Panc1 (cell line): ENCODE measurements around the gene ST3GAL4. TPM values are rescaled to one million over a fixed set of nuclear protein-coding genes. Genes with fewer than 3 reads are reported as not detected.
"Not testable (repeated sequence)": the region's sequence is repeated elsewhere in the genome, so short reads cannot be mapped to it uniquely, and the experiment has no call there.

Experiments
- ATAC-seq: fragments of 200-7000 bp; cut with Tn5 transposase; 2 replicates; pipeline ENCODE4 v1.9.1; 2020; ENCODE audit warnings: mild to moderate bottlenecking, moderate library complexity
- BruUV-seq: library from RNA; stranded (reverse); fragments of 400-500 nt; replicated peaks from 2 replicates; lab custom pipeline; 2021; lab: Mats Ljungman, UMichigan
- CTCF ChIA-PET: fragments of 300-600 bp; sonication (Branson Sonifier 250); formaldehyde crosslinking; loops from one replicate; lab custom pipeline; 2022; ENCODE audit warnings: antibody characterized with exemption; lab: Charles Lee
- POLR2A ChIA-PET: fragments of 300-600 bp; sonication (Branson Sonifier 250); formaldehyde crosslinking; loops from one replicate; lab custom pipeline; 2022; ENCODE audit warnings: antibody characterized with exemption; lab: Charles Lee
- DNase-seq: peaks from one replicate; pipeline ENCODE4 v3.0.0-alpha.2; 2010; ENCODE audit warnings: low read depth, low spot score
- H3K27ac ChIP-seq: 2 replicates; pipeline ENCODE4 v1.5.1; 2011; ENCODE audit warnings: mild to moderate bottlenecking, low read length, inconsistent platforms
- H3K27me3 ChIP-seq: fragments of 200-500 bp; sonication (Bioruptor generic); 2 replicates; pipeline ENCODE4 v1.6.0; 2014; ENCODE audit warnings: low read length, inconsistent platforms; ENCODE audit not compliant: control insufficient read depth, insufficient read depth
- H3K36me3 ChIP-seq: fragments of 200-500 bp; sonication (Bioruptor generic); 2 replicates; pipeline ENCODE4 v1.5.1; 2014; ENCODE audit warnings: inconsistent platforms, mild to moderate bottlenecking, low read length, moderate library complexity; ENCODE audit not compliant: control insufficient read depth, insufficient read depth
- H3K4me1 ChIP-seq: 2 replicates; pipeline ENCODE4 v1.5.1; 2011; ENCODE audit warnings: inconsistent platforms, mild to moderate bottlenecking, low read length, moderate library complexity; ENCODE audit not compliant: control insufficient read depth, insufficient read depth
- H3K4me3 ChIP-seq, 2 experiments: 2 replicates each; pipeline ENCODE4 v1.5.1; 2011 to 2012; ENCODE audit warnings: low read depth in 2 of 2, low read length in 2 of 2, mild to moderate bottlenecking in 2 of 2, inconsistent platforms in 1 of 2, moderate library complexity in 1 of 2
- H3K9me3 ChIP-seq: fragments of 200-500 bp; sonication (Bioruptor generic); 2 replicates; pipeline ENCODE4 v1.5.1; 2014; ENCODE audit warnings: low read depth, mild to moderate bottlenecking, inconsistent platforms, low read length, moderate library complexity; ENCODE audit not compliant: control insufficient read depth, insufficient read depth
- POLR2AphosphoS5 ChIP-seq: IDR thresholded peaks from 2 replicates; pipeline ENCODE4 v1.6.1; 2012; ENCODE audit warnings: mild to moderate bottlenecking, low read depth, low read length, moderate library complexity
- SIN3A ChIP-seq: IDR thresholded peaks from 2 replicates; pipeline ENCODE4 v1.6.1; 2012; ENCODE audit warnings: low read depth, mild to moderate bottlenecking, low read length, moderate library complexity, borderline replicate concordance; ENCODE audit not compliant: insufficient read depth
- TCF7L2 ChIP-seq: IDR thresholded peaks from 2 replicates; pipeline ENCODE4 v1.6.1; 2011; ENCODE audit warnings: mild to moderate bottlenecking, low read depth, low read length, inconsistent platforms
- in situ Hi-C: cut with HindIII; loops from 2 replicates; pipeline ENCODE4 v1.10.0; 2016; ENCODE audit warnings: low sequenced_read_pairs, low pct_unique_long_range_greater_than_20kb
- intact Hi-C: fragments of 100-400 bp; cut with micrococcal nuclease; formaldehyde crosslinking; loops from one replicate; pipeline ENCODE4 v1.10.0; 2022; ENCODE audit not compliant: unreplicated experiment
- total RNA-seq: library from RNA; stranded (reverse); gene quantifications from one replicate; pipeline ENCODE4 v1.2.1, GENCODE V29; 2021; ENCODE audit not compliant: unreplicated experiment
- TF ChIP-seq, protein P1 (sequence below): fragments of 450-650 bp; IDR thresholded peaks from 2 replicates; pipeline ENCODE4 v1.5.1; 2017; ENCODE audit warnings: mild to moderate bottlenecking
- TF ChIP-seq, protein P2 (sequence below), 2 experiments: IDR thresholded peaks; 2 replicates each; pipeline ENCODE4 v1.6.1; 2011 to 2012; ENCODE audit warnings: low read depth in 2 of 2, control low read depth in 1 of 2, low read length in 1 of 2, mild to moderate bottlenecking in 1 of 2, moderate library complexity in 1 of 2; ENCODE audit not compliant: insufficient read depth in 1 of 2

Gene ST3GAL4
- total RNA-seq, 1 experiment from 2014 or later = 56.6 TPM

DNA sequence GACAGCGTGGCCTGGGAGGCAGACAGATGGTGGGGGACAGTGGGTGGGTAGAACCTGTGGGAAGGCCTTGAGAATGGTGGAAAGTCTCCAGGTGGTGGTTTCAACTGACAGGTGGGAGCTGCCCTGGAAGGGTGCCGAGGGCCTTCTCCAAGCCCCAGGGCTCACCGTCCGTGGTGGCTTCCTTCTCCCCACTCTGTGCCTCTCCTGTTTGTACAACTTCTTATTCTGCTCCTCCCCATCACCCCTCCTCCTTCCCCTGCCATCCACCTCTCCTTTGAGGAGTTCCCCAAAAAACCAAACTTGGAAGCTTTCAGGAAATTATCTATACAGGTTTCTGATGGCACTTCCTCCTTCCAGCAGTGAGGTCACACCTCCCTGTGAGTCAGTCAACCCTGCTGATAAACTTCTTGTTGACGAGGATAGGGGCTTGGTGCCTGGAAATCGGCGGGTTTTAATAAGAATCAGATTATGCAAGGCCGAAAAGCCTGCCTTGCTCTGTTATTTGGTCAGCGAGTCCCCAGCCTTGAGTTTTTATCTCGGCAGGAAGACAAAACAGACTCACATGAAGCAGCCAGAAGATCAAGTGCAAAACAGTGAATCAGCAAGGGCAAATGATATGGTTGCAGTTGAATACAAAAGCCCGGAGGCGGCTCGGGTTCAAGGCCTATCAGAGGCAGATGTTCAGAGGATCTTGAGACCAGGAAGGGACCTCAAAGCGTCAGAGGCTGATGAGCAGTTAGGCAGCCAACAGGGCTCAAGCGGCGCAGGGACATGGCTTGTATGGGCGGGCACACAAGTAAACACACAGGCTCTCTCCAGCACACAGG lies 9.5 kb upstream of the ST3GAL4 start:
- Histone ChIP-seq H3K27ac (no peak overlapping the region), H3K9me3 (no peaks in the 10 kb centered on the region), H3K36me3 (0 out of 2 replicates have a peak, but pooled peaks cover 3% of the 10 kb centered on the region), H3K4me1 (peaks cover 13% of the 10 kb centered on the region), H3K4me3 (no peak overlapping the region), H3K27me3 (no peaks in the 10 kb centered on the region)
- intact Hi-C loops (no loop called here), in situ Hi-C loops (no loop called here)
- no peak for DNase-seq
- POLR2A ChIA-PET = no interaction called here
- BruUV-seq = no TSS peak
- CTCF ChIA-PET = no interaction called here
- ATAC-seq = no peak
- no peak for TF ChIP-seq SIN3A
- no peak for TF ChIP-seq TCF7L2
- no peak for TF ChIP-seq POLR2AphosphoS5
- TF ChIP-seq, protein P1, sequence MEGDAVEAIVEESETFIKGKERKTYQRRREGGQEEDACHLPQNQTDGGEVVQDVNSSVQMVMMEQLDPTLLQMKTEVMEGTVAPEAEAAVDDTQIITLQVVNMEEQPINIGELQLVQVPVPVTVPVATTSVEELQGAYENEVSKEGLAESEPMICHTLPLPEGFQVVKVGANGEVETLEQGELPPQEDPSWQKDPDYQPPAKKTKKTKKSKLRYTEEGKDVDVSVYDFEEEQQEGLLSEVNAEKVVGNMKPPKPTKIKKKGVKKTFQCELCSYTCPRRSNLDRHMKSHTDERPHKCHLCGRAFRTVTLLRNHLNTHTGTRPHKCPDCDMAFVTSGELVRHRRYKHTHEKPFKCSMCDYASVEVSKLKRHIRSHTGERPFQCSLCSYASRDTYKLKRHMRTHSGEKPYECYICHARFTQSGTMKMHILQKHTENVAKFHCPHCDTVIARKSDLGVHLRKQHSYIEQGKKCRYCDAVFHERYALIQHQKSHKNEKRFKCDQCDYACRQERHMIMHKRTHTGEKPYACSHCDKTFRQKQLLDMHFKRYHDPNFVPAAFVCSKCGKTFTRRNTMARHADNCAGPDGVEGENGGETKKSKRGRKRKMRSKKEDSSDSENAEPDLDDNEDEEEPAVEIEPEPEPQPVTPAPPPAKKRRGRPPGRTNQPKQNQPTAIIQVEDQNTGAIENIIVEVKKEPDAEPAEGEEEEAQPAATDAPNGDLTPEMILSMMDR = no peak
- TF ChIP-seq, protein P2, sequence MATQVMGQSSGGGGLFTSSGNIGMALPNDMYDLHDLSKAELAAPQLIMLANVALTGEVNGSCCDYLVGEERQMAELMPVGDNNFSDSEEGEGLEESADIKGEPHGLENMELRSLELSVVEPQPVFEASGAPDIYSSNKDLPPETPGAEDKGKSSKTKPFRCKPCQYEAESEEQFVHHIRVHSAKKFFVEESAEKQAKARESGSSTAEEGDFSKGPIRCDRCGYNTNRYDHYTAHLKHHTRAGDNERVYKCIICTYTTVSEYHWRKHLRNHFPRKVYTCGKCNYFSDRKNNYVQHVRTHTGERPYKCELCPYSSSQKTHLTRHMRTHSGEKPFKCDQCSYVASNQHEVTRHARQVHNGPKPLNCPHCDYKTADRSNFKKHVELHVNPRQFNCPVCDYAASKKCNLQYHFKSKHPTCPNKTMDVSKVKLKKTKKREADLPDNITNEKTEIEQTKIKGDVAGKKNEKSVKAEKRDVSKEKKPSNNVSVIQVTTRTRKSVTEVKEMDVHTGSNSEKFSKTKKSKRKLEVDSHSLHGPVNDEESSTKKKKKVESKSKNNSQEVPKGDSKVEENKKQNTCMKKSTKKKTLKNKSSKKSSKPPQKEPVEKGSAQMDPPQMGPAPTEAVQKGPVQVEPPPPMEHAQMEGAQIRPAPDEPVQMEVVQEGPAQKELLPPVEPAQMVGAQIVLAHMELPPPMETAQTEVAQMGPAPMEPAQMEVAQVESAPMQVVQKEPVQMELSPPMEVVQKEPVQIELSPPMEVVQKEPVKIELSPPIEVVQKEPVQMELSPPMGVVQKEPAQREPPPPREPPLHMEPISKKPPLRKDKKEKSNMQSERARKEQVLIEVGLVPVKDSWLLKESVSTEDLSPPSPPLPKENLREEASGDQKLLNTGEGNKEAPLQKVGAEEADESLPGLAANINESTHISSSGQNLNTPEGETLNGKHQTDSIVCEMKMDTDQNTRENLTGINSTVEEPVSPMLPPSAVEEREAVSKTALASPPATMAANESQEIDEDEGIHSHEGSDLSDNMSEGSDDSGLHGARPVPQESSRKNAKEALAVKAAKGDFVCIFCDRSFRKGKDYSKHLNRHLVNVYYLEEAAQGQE (IDR thresholded peaks at IDR 0.05; ENCODE audit: insufficient read depth in 1 of 2, low read depth in 2 of 2, low read length in 1 of 2) = no peak

DNA sequence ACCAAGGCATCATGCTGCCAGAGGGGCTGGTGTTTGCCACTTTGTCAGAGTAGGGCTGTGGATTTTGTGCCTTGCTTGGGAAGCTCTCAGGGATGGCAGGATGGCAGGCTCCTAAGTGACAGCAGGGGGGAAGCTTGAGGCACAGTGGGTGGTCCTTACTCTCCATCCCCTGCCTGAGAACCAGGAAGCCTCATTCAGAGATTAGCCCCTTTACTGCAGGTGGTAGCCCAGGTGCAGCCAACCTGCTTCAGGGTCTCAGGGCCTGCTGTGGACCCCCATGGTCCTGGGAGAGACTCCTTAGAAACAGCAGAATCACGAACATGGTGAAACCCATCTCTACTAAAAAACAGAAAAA lies 8.9 kb upstream of the ST3GAL4 start:
- H3K27ac ChIP-seq = no peak overlapping the region
- peaks cover 13% of the 10 kb centered on the region for H3K4me1 ChIP-seq
- H3K27me3 ChIP-seq = no peaks in the 10 kb centered on the region
- intact Hi-C loops = no loop called here
- DNase-seq = no peak
- no TSS peak for BruUV-seq
- ChIA-PET CTCF (interaction anchor here (0.6 kb wide), 1 partner anchor 1514 kb away, joined by 10 read pairs; no protein-coding TSS in a partner anchor), POLR2A (interaction anchor here (0.5 to 0.6 kb wide), 3 partner anchors 12 to 1559 kb away, joined by 3 to 5 read pairs (median 3); no protein-coding TSS in a partner anchor)
- H3K9me3 ChIP-seq = no peaks in the 10 kb centered on the region
- no peak for ATAC-seq
- TF ChIP-seq SIN3A = no peak
- TF ChIP-seq, protein P2 (IDR thresholded peaks at IDR 0.05; ENCODE audit: insufficient read depth in 1 of 2, low read depth in 2 of 2, low read length in 1 of 2) = no peak
- TF ChIP-seq POLR2AphosphoS5 = no peak
- TF ChIP-seq, protein P1 = no peak
- no peak overlapping the region for H3K4me3 ChIP-seq
- no peaks in the 10 kb centered on the region for H3K36me3 ChIP-seq
- in situ Hi-C loops = no loop called here

DNA sequence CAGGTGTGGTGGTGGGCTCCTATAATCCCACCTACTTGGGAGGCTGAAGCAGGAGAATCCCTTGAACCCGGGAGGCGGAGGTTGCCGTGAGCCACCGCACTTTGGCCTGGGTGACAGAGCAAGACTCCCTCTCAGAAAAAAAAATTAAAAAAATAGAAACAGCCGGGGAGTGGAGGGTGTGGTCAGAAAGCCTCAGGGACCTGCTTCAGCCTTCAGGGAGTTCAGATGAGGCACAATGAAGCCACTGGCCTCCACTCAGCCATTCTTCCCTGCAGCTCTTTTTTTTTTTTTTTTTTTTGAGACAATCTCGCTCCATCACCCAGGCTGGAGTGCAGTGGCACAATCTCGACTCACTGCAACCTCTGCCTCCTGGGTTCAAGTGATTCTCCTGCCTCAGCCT lies 8.5 kb upstream of the ST3GAL4 start:
- ATAC-seq, H3K4me1 ChIP-seq, H3K27ac ChIP-seq, H3K27me3 ChIP-seq, H3K4me3 ChIP-seq, in situ Hi-C loops, H3K9me3 ChIP-seq, intact Hi-C loops, H3K36me3 ChIP-seq, DNase-seq, BruUV-seq: not testable (repeated sequence)
- POLR2A ChIA-PET = interaction anchor here (0.5 to 0.6 kb wide), 3 partner anchors 12 to 1559 kb away, joined by 3 to 5 read pairs (median 3); no protein-coding TSS in a partner anchor
- CTCF ChIA-PET = interaction anchor here (0.6 kb wide), 1 partner anchor 1513 kb away, joined by 10 read pairs; no protein-coding TSS in a partner anchor
